Lower leg skin (tissue), 3 donors: ENCODE results near the gene FBLN1.

Source experiments
- CTCF ChIP-seq, 3 donors: fragments of 450-650 bp; IDR thresholded peaks; one replicate each; pipeline ENCODE4 v1.5.1; 2016; ENCODE audit warnings: antibody characterized with exemption in 3 of 3, mild to moderate bottlenecking in 3 of 3, moderate library complexity in 2 of 3
- POLR2A ChIP-seq, 2 donors: fragments of 450-650 bp; IDR thresholded peaks; one replicate each; pipeline ENCODE4 v1.6.1; 2016 to 2017; ENCODE audit warnings: antibody characterized with exemption in 2 of 2, mild to moderate bottlenecking in 1 of 2, moderate library complexity in 1 of 2

- TF ChIP-seq CTCF (IDR thresholded peaks at IDR 0.05) (no peak), POLR2A (IDR thresholded peaks at IDR 0.05) (no peak)
Observed at GRCh38 chr22:45629469-45630089, 126.9 kb downstream of the FBLN1 start.
